AG04449 (cell line): ENCODE measurements around the gene FANK1.
"Not testable (repeated sequence)": the region's sequence is repeated elsewhere in the genome, so short reads cannot be mapped to it uniquely, and the experiment has no call there.

Source experiments
- CTCF ChIA-PET: fragments of 350-600 bp; formaldehyde crosslinking; extraction: SDS; loops from one replicate; lab custom pipeline; 2021; ENCODE audit warnings: antibody characterized with exemption; lab: Yijun Ruan, JAX
- POLR2A ChIA-PET: fragments of 400-600, 350-600 bp; formaldehyde crosslinking; extraction: SDS; loops from one replicate; lab custom pipeline; 2020; ENCODE audit warnings: antibody characterized with exemption, inconsistent platforms; lab: Yijun Ruan, JAX
- DNase-seq: peaks from one replicate; pipeline ENCODE4 v3.0.0-alpha.2; 2010; ENCODE audit warnings: low read depth, low spot score
- H3K4me3 ChIP-seq: 2 replicates; pipeline ENCODE4 v1.5.1; 2011; ENCODE audit warnings: low read depth, mild to moderate bottlenecking, control low read depth, low read length
- CTCF ChIP-seq: IDR thresholded peaks from one replicate; pipeline ENCODE4 v1.5.1; 2011; ENCODE audit warnings: mild to moderate bottlenecking, moderate library complexity, low read length, control low read depth, inconsistent platforms; ENCODE audit not compliant: insufficient read depth; ENCODE audit errors: missing control alignments

Gene FANK1

GRCh38 chr10:125926247-125926646, 29.9 kb downstream of the FANK1 start:
- H3K4me3 ChIP-seq: no peak overlapping the region
- POLR2A ChIA-PET: no interaction called here
- no peak for DNase-seq
- CTCF ChIA-PET: no interaction called here
- no peak for TF ChIP-seq CTCF

- CTCF ChIA-PET, DNase-seq, POLR2A ChIA-PET: not testable (repeated sequence)
These were observed 30.9 kb downstream of the FANK1 start for GRCh38 chr10:125927265-125927664.

GRCh38 chr10:125928928-125929585, 32.7 kb downstream of the FANK1 start:
- H3K4me3 ChIP-seq: no peak overlapping the region
- ChIA-PET POLR2A (no interaction called here), CTCF (no interaction called here)
- no peak for DNase-seq
- TF ChIP-seq CTCF: no peak

More at GRCh38 chr10:125927265-125927664, 30.9 kb downstream of the FANK1 start:
- H3K4me3 ChIP-seq: not testable (repeated sequence)

- TF ChIP-seq CTCF: no peak
- H3K4me3 ChIP-seq: no peak overlapping the region
- DNase-seq: no peak
- CTCF ChIA-PET: no interaction called here
- POLR2A ChIA-PET: no interaction called here
These were observed 33.3 kb downstream of the FANK1 start for GRCh38 chr10:125929618-125930017.

GRCh38 chr10:125933693-125934092, 37.3 kb downstream of the FANK1 start:
- ChIA-PET CTCF (interaction anchor here (0.6 to 4.2 kb wide), 32 partner anchors 9 to 817 kb away, joined by 3 to 107 read pairs (median 4); no protein-coding TSS in a partner anchor), POLR2A (interaction anchor here (0.5 to 1.1 kb wide), 2 partner anchors 269 to 526 kb away, joined by 3 to 6 read pairs; no protein-coding TSS in a partner anchor)
- no peak overlapping the region for H3K4me3 ChIP-seq
- no peak for TF ChIP-seq CTCF
- DNase-seq: no peak

- CTCF ChIA-PET: interaction anchor here (1.2 to 4.2 kb wide), 8 partner anchors 8 to 814 kb away, joined by 3 to 107 read pairs (median 10); no protein-coding TSS in a partner anchor
- no peak for DNase-seq
- POLR2A ChIA-PET: no interaction called here
- no peak overlapping the region for H3K4me3 ChIP-seq
- no peak for TF ChIP-seq CTCF
These were observed 40.0 kb downstream of the FANK1 start for GRCh38 chr10:125936331-125936730.

- H3K4me3 ChIP-seq: no peak overlapping the region
- no peak for DNase-seq
- CTCF ChIA-PET: no interaction called here
- no peak for TF ChIP-seq CTCF
- POLR2A ChIA-PET: no interaction called here
These were observed 44.2 kb downstream of the FANK1 start for GRCh38 chr10:125940515-125940914.
